GM19395 (cell line): ENCODE data around the gene CASZ1.

ENCODE experiments used
- ATAC-seq: cut with Tn5 transposase; IDR thresholded peaks from one replicate; pipeline ENCODE4 v1.9.1; 2021; ENCODE audit warnings: mild to moderate bottlenecking, moderate library complexity; ENCODE audit not compliant: unreplicated experiment

The CASZ1 gene

DNA sequence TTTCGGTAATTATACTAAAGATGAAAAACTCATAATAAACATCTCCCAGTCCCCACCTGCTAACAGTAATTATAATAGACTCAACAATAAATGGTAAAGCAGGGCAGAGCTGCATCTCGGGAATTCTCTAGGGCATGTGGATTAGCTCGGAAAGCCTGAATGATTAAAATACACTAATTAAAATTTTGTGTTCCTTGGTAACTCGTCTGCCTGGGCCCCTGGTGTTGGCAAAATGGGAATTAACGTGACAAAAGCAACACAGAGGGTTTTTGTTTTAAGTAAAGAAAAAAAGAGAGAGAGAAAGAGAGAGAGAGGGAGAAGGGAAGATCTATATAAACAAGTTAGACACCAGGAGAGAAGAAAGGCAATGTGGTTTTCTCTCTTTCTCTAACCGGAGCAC lies 62.1 kb downstream of the CASZ1 start:
- ATAC-seq, result no peak

DNA sequence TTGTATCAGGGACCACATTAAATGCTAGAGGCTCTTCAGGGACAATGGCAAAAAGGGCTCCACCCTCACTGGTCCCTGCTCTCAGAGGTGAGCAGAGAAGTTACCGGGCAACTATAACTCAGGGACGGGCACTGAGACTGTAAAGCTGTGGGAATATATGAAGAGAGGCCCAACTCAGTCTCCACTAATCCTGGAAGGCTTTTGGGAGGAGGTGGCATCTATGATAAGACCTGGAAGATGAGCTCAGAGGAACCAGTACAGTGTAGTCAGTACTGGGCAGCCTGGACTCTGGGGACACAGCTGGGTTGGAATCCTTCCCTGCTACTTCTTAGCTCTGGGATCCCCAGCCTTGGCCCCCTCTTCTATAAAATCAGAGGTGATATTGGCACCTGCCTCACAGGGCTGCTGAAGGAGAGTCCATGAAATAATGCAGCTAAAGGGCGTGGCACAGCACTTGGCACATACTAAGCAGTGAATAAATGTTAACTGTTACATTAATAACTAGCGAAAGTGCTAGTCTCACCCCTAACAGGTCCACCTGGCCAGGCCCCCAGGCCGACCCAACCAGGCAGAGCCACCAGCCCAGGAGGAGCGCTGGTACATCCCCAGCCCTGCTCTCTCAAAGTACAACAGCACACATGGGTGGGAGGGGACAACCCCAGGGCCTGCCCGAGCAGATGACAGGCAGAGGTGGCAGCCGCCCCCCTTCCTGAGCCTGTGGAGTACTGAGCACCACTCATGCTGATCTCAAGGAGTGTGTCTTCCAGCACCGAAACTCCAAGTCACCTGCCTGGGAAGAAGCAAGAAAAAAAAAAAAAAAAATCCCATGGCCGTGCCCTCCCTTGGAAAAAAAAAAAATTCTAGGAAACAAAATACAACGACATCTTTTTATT lies 62.7 kb downstream of the CASZ1 start:
- ATAC-seq, result no peak

DNA sequence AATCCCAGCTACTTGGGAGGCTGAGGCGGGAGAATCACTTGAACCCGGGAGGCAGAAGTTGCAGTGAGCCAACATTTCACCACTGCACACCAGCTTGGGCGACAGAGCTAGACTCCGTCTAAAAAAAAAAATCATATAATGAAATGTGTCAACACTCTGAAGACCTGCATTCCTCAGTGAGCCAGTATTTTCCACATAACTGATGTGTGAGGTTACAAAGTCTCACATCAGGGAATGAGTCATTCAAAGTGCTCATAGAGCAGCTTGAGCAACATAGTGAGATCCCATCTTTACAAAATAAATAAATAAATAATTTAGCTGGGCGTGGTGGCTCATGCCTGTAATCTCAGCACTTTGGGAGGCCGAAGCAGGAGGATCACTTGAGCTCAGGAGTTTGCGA lies 65.5 kb downstream of the CASZ1 start:
- ATAC-seq, result no peak

DNA sequence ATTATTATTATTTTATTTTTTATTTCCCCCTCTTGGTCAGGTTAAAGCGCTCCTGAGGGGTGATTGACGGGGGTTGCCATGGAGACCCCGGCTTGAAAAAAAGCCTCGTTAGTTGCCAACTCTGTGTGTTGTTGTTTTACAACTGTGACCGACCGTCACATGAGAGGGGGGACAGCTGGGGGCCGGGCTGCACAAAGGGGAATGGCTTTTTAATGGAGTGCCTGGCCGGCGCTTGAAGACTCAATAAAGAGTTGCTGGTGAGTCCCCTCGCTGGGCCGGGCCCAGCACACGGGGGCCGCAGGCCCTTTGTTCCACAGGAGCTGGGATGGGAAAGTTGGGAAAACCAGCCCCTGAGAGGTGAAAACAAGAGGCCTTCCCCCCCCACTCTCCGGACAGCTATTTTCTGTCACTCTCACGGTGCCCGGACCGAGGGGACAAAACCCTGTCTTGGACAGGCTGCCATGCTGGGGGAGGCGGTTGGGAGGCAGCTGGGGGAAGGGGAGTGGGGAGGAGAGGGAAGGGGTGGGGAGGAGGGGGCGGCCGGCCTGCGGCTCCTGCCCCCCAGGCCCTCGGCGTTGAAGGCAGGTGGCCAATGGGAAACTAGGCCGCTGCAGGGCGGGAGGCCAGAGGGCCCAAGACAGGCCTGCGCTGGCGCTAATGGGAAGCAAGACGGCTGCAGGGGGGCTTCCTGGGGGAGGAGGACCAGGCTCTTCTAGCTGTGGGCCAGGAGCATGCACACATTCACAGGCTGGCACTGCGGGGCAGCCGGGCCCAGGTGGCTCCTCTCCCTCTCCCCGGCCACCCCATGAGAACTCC lies 67.6 kb downstream of the CASZ1 start:
- no peak for ATAC-seq

DNA sequence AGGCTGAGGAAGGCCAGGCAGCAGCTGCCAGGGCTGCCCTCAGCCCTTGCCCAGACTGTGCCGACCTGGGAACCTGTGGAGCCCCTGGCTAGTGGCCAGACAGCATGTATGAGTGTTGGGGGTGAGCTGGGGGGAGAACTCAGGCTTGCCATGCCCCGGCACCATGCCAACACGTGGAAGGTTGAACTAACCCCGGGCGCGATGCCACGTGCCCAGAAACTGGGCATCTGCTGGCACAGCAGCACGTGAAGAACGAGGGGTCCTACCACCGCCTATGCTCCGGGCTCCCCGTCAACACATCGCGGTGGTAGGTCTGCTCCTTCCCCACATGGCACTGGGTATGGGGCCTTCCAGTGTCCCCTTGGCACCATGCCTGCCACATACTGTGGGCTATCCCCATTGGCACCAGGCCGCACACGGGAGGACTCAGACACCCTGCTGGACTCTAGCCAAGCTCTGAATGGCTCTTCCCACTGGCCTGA lies 68.7 kb downstream of the CASZ1 start:
- no peak for ATAC-seq

DNA sequence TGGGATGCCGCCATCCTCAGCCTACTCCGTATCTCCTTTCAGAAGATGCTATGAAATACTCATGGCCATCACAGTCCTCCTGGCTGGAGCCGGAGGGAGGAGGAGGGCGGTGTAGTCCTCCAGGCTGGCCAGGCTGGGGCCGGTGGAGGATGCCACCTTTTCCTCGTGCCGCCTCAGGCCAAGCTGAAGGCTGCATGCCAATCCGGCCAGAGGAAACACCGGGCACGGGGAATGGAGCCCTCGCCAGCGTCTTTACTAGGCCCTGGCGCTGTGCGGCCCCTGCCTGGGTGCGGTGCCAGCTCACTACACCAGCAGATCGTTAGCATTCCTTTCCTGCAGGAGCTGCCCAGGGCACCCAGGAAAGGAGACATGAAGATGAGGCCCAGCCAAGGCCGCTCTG lies 70.1 kb downstream of the CASZ1 start:
- no peak for ATAC-seq

DNA sequence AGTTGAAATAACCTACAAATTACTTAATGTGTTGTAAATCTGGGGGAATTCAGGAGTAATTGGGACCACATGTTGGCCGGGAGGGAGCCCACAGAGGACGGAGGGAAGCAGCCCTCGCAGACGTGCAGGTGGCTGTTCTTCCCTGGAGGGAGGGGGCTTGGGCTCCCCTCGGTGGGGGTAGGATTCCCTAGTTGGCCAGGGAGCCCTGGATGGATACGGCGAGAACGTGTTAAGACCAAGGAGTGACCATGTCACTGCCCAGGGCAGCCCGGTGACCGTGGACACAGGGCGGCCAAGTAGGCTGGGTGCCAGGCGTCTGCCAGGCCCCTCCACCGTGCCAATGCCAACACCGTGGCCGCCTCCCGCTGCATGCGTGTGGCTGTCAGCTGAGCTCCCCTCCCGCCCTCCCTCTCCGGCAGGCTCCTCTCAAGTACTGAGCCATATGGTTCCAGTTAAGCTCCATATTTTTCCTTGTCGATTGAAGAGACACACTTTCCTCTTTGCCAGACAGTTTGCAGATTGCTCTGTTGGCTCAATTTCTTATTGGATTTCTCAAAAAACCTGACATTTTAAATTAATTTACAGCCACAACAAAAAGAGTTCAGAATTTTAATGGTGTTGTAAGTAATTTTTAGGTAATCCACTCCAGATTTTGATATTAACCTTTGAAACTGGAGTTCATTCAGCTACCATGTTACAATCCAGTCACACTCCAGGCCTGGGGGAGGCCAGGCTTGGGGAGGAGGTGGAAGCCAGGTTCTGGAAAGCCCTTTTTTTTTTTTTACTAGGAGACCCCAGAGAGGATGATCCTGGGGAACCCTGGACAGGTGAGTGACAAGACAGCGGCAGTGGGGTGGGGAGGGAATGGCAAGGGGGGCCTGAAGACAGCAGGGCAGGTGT lies 71.2 kb downstream of the CASZ1 start:
- no peak for ATAC-seq

DNA sequence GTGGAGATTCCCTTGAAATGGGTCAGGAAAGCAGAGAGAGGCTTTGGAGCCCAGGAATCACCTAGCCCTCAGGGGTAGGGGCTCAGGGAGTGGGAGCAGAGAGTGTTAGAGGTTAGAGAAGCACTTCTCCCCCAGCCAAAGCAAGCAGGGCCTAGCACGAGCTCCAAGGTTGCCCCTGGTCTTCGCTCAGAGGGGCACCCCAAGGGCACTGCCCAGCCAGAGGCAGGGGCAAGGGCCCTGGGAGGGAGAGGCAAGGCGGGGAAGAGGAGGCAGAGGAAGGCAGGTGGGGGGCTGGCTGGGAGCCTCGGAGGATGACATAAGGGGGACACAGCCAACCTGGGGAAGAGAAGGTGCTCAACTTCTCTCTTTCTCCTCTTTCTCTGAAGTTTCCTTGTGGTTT lies 71.9 kb downstream of the CASZ1 start:
- ATAC-seq, result no peak

DNA sequence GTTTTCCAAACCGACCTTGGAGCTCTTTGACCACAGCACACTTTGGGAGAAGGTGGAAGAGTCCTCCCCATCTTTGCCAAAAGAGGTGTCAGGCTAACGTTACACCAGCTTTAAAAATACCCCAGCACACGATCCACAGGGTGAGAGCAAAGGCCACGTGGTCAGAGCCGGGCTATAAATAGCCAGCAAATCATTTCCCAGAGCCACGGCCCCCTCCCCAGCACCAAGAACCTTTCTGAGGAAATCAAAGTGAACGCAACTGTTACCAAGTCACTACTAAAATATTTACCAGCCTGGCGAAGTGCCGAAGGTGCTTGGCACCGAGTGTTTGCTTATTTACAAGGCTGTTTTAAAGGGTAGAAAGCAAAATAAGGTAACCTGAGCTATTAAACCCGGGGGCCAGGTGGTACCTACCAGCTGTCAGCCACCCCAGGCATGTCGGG lies 72.4 kb downstream of the CASZ1 start:
- no peak for ATAC-seq

DNA sequence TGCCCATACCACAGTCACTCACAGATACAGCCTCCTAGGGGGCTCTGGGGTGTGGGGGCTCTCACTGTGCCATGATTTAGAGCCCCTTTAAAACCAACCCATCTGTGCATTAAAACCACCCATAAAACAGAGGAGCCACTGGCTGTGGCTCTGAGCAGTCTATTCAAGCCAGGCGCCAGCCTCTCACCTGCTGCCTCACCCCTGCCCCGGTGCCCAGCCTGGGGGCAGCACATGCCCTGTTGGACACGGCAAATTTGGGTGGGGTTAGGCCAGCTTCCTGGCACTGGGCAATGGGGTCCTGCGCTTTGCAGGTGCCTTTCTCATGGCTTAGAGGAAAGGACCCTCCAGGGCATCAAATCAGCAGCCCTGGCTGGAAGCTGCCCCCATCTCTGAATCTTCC lies 73.1 kb downstream of the CASZ1 start:
- no peak for ATAC-seq

DNA sequence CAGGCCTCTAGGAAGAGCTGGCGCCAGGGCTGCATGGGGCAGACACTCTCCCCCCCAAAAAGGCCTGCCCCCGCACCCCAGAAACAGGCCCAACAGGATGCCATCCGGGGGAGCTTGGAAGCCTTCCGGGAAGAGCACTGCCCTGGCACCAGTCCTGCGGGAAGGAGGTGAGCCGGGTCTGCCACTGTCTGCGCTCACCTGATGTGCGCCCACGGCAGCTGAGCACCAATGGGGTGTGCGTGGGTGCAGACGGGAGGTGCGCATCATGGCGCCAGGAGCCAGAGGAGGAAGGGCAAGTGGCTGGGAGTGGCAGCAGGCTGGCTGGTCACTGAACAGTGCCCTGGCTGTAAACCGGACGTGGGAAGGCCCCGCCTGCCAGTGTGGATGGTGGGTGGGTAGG lies 73.6 kb downstream of the CASZ1 start:
- ATAC-seq, result no peak

DNA sequence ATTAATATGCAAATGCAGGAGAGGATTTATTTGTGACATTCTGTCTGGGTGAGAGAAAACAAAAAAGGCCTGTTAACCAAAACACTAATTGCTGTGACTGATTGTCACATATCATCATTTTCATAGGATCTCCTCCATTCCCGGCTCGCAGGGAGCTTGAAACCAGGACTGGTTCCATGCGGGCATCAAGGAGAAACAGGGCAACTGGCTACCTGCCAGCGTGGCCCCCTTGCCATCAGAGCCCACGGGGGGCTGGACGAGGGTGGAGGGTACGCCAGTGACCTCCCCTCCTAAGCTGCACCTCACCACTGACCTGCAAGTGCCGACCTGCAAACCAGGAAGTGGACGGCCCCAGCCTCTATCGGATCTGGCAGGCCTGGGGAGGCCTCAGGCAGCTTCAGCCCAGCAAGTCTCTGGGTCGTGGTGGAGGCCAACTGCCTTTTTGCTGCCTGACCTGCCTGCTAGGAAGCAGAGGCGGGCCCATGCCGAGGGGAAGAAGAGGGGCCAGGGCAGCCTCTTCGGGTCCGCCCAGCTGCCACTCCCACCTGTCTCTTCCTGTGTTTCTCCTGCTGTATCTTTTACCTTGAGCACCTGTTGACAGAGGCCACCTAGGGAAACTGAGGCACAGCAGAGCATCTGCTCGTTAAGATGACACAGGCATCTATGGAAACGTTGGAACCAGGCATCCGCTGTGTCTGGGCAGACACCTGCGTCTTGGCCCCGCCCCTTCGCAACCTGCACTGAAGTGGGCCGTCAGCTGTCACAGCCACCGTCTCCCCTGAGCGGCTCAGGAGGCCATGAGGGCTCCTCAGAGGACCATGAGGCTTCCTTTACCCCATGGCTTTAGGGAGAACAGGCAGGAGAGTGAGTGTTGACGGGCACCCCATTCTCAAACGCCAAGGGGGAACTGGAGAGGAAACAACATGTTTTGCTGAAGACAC lies 74.8 kb downstream of the CASZ1 start:
- no peak for ATAC-seq

DNA sequence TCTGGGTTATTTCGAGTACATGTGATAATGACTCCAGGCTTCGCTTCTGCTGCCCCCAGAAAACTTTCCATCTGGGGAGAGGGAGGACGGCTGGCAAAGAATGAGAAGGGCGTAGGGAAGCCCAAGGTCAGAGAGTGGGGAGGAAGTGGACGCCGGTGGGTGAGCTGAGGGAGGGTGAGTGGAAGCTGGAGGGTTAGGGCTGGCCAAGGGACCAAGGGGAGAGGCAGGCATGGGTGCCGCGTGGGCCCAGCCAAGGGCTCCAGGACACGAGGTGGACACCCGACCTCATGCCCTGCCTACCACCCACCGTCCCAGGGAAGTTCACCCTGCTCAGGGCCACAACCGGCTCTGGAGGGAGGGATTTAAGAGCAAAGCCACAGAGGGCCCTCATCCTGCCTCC lies 75.8 kb downstream of the CASZ1 start:
- no peak for ATAC-seq

DNA sequence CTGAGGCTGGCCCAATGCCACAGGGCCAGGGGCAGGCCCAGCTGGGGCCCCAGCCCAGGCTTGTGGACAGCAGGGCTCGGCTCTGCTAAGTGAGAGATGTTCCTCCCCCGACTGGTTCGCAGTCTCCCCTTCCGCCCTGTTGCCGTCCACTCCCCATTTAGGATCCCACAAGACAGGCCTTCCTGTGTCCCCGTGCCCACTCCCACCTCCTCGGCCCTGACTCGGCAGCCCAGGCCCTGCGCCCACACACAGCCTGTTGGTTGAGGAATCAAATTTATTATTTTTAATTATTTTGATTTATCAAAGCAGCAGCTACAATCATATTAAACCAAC lies 78.4 kb downstream of the CASZ1 start:
- ATAC-seq, result no peak

DNA sequence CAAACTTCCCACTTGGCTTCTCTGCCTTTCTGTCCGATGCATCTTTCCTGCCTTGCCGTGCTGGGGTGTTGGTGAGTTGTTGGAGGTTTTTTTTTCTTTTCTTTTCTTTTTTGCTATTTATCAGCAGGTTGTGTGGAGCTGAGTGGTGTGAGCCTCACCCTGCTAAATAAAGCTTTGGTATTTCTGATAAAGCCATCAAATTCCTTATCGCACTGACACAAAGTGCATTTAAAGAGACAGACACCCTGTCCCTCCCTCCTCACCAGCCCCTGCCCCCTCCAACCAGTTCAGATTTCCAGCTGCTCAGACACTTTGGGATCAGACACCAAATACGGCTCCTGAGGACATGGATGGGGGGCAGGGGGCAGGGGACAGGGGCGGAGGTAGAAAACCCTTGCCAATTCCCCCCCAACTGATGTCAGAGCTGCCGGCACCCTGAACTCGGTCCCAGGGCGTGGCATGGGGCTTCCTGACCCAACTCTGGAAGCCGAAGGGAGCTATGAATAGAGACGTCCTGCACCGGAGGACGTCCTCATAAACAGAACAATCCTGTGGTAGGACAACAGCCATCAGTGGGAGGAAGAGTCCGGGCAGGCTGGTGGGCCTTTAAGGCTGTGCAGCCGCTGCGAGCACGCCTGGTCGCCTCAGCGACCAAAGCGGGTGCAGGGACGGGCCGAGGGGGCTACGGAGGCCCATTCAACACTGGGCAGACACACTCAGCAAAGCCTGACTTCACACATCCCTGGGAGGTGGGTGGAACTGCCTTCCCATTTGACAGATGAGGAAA lies 79.0 kb downstream of the CASZ1 start:
- no peak for ATAC-seq

DNA sequence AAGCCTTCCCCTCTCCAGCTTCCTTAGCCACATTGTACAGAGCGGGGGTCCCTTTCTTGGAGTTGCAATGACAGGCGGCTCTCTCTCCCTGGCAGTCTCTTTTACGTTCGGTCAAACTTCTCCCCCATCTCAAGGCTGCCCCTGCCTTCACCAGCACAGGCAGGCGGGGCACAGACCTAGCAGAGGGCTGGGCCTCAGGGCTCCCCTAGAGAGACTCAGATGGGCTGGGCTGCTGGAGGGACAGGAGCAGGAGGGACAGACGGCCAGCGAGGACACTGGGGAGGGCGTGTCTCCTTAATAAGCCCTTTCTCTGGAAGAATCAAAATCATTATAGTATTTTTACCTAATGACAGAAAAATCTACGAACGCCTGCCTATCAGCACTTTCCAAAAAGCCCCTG lies 79.6 kb downstream of the CASZ1 start:
- no peak for ATAC-seq

DNA sequence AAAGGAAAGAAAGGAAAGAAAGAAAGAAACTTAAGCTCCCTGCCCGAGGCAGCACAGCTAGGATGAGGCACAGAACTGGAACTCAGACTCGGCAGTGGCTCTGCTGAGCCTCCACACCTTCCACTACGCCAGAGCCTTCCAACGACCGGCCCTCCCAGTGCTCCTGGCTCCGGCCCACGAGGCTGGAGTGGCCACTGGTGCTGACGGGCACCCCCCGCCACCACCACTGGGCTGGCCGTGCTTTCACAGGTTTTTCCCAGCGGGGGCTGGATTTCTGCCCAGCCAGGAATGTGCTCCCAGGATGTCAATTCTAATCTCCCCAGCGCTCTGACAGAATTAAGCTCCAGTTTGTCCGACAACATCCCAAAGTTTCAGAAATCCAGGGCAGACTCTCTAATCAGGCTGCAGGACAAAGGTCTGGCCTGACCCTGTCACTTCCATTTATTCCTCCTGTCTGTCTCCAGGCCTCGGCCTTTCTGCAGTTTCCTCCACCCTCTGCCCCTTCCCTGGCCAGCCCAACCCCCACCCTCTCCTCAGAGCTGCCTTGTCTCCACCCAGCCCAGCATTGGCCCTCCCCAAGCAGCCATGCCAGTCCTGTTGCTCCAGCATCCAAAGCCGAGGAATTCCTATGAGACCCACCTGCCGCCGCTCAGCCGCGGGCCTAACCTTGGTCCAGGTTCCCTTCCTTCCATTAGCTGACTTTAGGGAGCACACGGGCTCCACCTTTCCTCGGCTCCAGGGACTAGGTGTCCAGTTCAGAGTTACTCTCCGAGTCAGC lies 81.9 kb downstream of the CASZ1 start:
- ATAC-seq, result no peak

DNA sequence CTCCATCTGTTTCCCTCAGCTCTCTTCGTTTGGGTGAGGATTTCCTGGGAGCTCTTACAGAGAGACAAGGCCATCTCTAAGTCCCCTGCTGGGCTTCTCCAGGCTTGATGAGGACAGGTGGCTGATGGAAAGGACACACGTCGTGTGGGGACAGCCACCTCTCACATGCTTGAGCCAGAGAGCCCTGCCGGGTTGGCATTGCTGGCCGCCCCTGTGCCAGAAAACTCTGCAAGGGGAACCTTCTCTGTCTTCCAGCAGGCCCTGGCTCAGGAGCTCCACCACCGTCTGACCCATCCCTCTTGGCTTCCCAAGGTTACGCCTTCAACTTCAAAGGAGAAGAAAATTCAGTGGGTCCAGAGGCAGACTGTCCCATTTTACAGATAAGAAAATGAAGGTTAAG lies 82.8 kb downstream of the CASZ1 start:
- ATAC-seq, result no peak
